CD4-positive, alpha-beta T cell (primary cell): ENCODE results near the gene DOCK2. TPM values are rescaled to one million over a fixed set of nuclear protein-coding genes. Genes with fewer than 3 reads are reported as not detected.

Experiments used
- ATAC-seq: fragments of 200-7000 bp; cut with Tn5 transposase; one replicate; pipeline ENCODE4 v1.10.0; 2022; ENCODE audit warnings: mild to moderate bottlenecking; ENCODE audit not compliant: poor library complexity
- CTCF ChIA-PET: fragments of 350-600 bp; sonication (Branson Sonifier 250); formaldehyde crosslinking; loops from one replicate; lab custom pipeline; 2021; ENCODE audit warnings: antibody characterized with exemption, inconsistent platforms; lab: Charles Lee
- POLR2A ChIA-PET: fragments of 350-600 bp; sonication (Branson Sonifier 250); formaldehyde crosslinking; loops from one replicate; lab custom pipeline; 2021; ENCODE audit warnings: antibody characterized with exemption, inconsistent platforms; lab: Charles Lee
- DNase-seq, 14 experiments: peaks; one replicate each; pipeline ENCODE4 v3.0.0-alpha.2; 2013 to 2020; ENCODE audit warnings: mixed read lengths in 2 of 14
- H3K27ac ChIP-seq, 2 donors: one replicate each; pipeline versions ENCODE4 v1.5.1 to v1.7.0; 2013; ENCODE audit warnings: low read length in 2 of 2, low read depth in 1 of 2, mild to moderate bottlenecking in 1 of 2
- H3K27me3 ChIP-seq, 2 experiments: 1 replicate in 1 of 2; 2 replicates in 1 of 2; pipeline versions ENCODE4 v1.6.1 to v1.7.0; 2013; ENCODE audit warnings: low read length in 2 of 2, control low read depth in 1 of 2, mild to moderate bottlenecking in 1 of 2, moderate library complexity in 1 of 2; ENCODE audit not compliant: insufficient read depth in 2 of 2, control insufficient read depth in 1 of 2
- H3K36me3 ChIP-seq: one replicate; pipeline ENCODE4 v1.6.1; 2013; ENCODE audit warnings: low read length, control low read depth; ENCODE audit not compliant: insufficient read depth
- H3K4me1 ChIP-seq: one replicate; pipeline ENCODE4 v1.6.1; 2013; ENCODE audit warnings: low read length, control low read depth; ENCODE audit not compliant: insufficient read depth
- H3K4me3 ChIP-seq: one replicate; pipeline ENCODE4 v1.5.1; 2013; ENCODE audit warnings: mild to moderate bottlenecking, low read length, moderate library complexity
- H3K9me3 ChIP-seq, 2 experiments: 1 replicate in 1 of 2; 2 replicates in 1 of 2; pipeline versions ENCODE4 v1.6.1 to v1.7.0; 2013; ENCODE audit warnings: low read length in 2 of 2, mild to moderate bottlenecking in 2 of 2, control low read depth in 1 of 2, moderate library complexity in 1 of 2; ENCODE audit not compliant: control insufficient read depth in 1 of 2, insufficient read depth in 1 of 2
- H3K27ac Mint-ChIP-seq: one replicate; pipeline ENCODE4 v1.8.0; 2020; ENCODE audit warnings: mixed read lengths
- H3K27me3 Mint-ChIP-seq: one replicate; pipeline ENCODE4 v1.8.0; 2021; ENCODE audit warnings: mixed read lengths
- H3K36me3 Mint-ChIP-seq: one replicate; pipeline ENCODE4 v1.8.0; 2021; ENCODE audit warnings: low read depth, mixed read lengths
- H3K4me1 Mint-ChIP-seq: one replicate; pipeline ENCODE4 v1.8.0; 2021; ENCODE audit warnings: low read depth, mixed read lengths
- H3K4me3 Mint-ChIP-seq: one replicate; pipeline ENCODE4 v1.8.0; 2020; ENCODE audit warnings: mild to moderate bottlenecking, mixed read lengths
- H3K9me3 Mint-ChIP-seq: one replicate; pipeline ENCODE4 v1.8.0; 2020; ENCODE audit warnings: mixed read lengths
- CTCF ChIP-seq: fragments of 200-600 bp; IDR thresholded peaks from one replicate; pipeline ENCODE4 v1.8.0; 2022; ENCODE audit warnings: antibody characterized with exemption, mild to moderate bottlenecking
- intact Hi-C, 2 experiments: fragments of 100-400 bp; cut with DNase I in 1 of 2; cut with micrococcal nuclease in 1 of 2; formaldehyde crosslinking; loops; one replicate each; pipeline versions ENCODE4 v1.15.1 to v1.9.0; 2023 to 2025; cut with DNase I, micrococcal nuclease
- total RNA-seq, 174 experiments: library from RNA in 2 of 174; stranded (reverse) in 2 of 174; gene quantifications; one replicate each; pipeline ENCODE4 v1.2.3 and lab custom pipeline; 2021 to 2026

The DOCK2 gene
- total RNA-seq, 2 experiments from 2014 or later, result 220 to 229 TPM

GRCh38 chr5:170105642-170106611, 468.9 kb downstream of the DOCK2 start, which contains the start of gene FOXI1:
Gene FOXI1, plus strand, starts transcription at chr5:170105897. Its CDS starts 61 bp downstream, at chr5:170105958.
- Mint-ChIP-seq H3K36me3 (no peaks in the 10 kb centered on the region), H3K9me3 (no peaks in the 10 kb centered on the region), H3K27me3 (peaks cover 20% of the 10 kb centered on the region), H3K27ac (no peak within 1 kb of the TSS), H3K4me3 (no peak within 1 kb of the TSS), H3K4me1 (no peaks in the 10 kb centered on the region)
- ATAC-seq (no peak), DNase-seq (no peak)
- Histone ChIP-seq H3K4me3 (no peak within 1 kb of the TSS), H3K27me3 (no peaks in the 10 kb centered on the region), H3K9me3 (peaks cover 0 to 4% of the 10 kb centered on the region in 2 experiments), H3K27ac (no peak within 1 kb of the TSS), H3K4me1 (no peaks in the 10 kb centered on the region), H3K36me3 (no peaks in the 10 kb centered on the region)
- CTCF ChIA-PET, result no interaction called here
- intact Hi-C loops, result loop anchor here in 1 of 2 experiments (10.0 kb wide), 1 partner anchor 1239 kb away; no protein-coding TSS in a partner anchor
- POLR2A ChIA-PET, result no interaction called here
- TF ChIP-seq CTCF, result no peak

GRCh38 chr5:170107674-170108073, 470.6 kb downstream of the DOCK2 start:
- no peak overlapping the region for H3K4me3 ChIP-seq
- Mint-ChIP-seq H3K4me1 (no peaks in the 10 kb centered on the region), H3K9me3 (no peaks in the 10 kb centered on the region), H3K27ac (no peak overlapping the region), H3K27me3 (peaks cover 20% of the 10 kb centered on the region), H3K4me3 (no peak overlapping the region), H3K36me3 (no peaks in the 10 kb centered on the region)
- ChIA-PET POLR2A (no interaction called here), CTCF (no interaction called here)
- peaks cover 0 to 4% of the 10 kb centered on the region in 2 experiments for H3K9me3 ChIP-seq
- no peaks in the 10 kb centered on the region for H3K4me1 ChIP-seq
- H3K27me3 ChIP-seq, result no peaks in the 10 kb centered on the region
- H3K27ac ChIP-seq, result no peak overlapping the region
- TF ChIP-seq CTCF, result no peak
- no peak for DNase-seq
- intact Hi-C loops, result loop anchor here in 1 of 2 experiments (10.0 kb wide), 1 partner anchor 1237 kb away; no protein-coding TSS in a partner anchor
- no peak for ATAC-seq
- no peaks in the 10 kb centered on the region for H3K36me3 ChIP-seq

- Histone ChIP-seq H3K9me3 (peaks cover 0 to 4% of the 10 kb centered on the region in 2 experiments), H3K27ac (no peak overlapping the region), H3K36me3 (no peaks in the 10 kb centered on the region), H3K27me3 (no peaks in the 10 kb centered on the region), H3K4me3 (no peak overlapping the region), H3K4me1 (no peaks in the 10 kb centered on the region)
- no peak for TF ChIP-seq CTCF
- Mint-ChIP-seq H3K9me3 (no peaks in the 10 kb centered on the region), H3K4me1 (no peaks in the 10 kb centered on the region), H3K27me3 (peaks cover 20% of the 10 kb centered on the region), H3K4me3 (no peak overlapping the region), H3K27ac (no peak overlapping the region), H3K36me3 (no peaks in the 10 kb centered on the region)
- intact Hi-C loops, result loop anchor here in 1 of 2 experiments (10.0 kb wide), 1 partner anchor 1236 kb away; no protein-coding TSS in a partner anchor
- no peak for ATAC-seq
- no peak for DNase-seq
- POLR2A ChIA-PET, result no interaction called here
- CTCF ChIA-PET, result no interaction called here
These were observed 471.3 kb downstream of the DOCK2 start for GRCh38 chr5:170108266-170108785.
